ENCODE measurements around the gene TMPRSS2.

Gene TMPRSS2

DNA sequence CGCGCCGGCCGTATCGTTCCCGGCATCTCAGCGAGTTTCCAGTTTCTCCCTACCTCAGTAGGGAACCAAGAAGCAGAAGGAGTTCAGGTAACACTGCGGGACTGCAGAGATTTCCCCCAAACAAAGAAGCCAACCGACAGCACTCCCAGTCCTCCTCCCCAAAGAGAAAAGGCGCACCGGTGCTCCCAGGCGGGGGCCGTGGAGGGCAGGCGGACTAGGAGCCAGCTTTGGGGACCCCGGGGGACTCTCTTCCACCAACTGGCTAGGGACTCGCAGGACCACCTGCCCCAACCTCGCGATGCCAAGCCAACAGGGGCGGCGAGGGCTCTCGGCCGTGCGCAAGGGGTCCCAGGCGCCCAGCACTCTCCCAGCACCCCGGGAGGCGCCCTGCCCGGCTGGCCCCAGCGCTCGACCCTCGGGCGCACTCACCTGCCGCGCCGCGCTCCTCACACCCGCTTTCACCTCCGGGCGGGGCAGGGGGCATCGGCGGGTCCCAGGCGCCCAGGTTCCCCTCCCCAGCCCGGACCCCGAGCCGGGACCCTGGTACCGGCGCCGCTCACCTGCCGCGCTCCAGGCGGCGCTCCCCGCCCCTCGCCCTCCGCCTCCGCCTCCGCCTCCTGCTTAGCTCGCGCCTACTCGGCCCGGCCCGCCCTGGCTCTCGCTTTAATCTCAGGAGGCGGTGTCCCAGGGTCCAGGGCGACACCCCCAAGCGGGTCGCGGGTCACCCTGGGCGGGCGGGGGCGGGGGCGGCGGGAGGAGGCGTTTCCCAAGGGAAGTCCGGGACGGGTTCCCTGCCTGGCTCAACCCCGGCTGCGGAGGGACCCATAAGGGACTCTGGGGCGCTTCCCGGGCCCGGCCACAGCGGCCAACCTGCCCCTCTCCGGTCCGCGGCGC, at the start of gene TMPRSS2:
Gene TMPRSS2 (minus strand): TSS at position 638 of the 894 bp plus-strand sequence. CDS start 10,025 bp downstream, outside the sequence.
- no peak within 1 kb of the TSS for H3K4me3 ChIP-seq (ENCODE audit: low read depth, low read length)
- ChIA-PET POLR2A (no interaction called here), CTCF (no interaction called here)
- no peak for DNase-seq (ENCODE audit: low read depth, low spot score)
- TF ChIP-seq, protein P1, sequence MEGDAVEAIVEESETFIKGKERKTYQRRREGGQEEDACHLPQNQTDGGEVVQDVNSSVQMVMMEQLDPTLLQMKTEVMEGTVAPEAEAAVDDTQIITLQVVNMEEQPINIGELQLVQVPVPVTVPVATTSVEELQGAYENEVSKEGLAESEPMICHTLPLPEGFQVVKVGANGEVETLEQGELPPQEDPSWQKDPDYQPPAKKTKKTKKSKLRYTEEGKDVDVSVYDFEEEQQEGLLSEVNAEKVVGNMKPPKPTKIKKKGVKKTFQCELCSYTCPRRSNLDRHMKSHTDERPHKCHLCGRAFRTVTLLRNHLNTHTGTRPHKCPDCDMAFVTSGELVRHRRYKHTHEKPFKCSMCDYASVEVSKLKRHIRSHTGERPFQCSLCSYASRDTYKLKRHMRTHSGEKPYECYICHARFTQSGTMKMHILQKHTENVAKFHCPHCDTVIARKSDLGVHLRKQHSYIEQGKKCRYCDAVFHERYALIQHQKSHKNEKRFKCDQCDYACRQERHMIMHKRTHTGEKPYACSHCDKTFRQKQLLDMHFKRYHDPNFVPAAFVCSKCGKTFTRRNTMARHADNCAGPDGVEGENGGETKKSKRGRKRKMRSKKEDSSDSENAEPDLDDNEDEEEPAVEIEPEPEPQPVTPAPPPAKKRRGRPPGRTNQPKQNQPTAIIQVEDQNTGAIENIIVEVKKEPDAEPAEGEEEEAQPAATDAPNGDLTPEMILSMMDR (IDR thresholded peaks at IDR 0.05; ENCODE audit: insufficient read depth, low read length, missing control alignments), result no peak

DNA sequence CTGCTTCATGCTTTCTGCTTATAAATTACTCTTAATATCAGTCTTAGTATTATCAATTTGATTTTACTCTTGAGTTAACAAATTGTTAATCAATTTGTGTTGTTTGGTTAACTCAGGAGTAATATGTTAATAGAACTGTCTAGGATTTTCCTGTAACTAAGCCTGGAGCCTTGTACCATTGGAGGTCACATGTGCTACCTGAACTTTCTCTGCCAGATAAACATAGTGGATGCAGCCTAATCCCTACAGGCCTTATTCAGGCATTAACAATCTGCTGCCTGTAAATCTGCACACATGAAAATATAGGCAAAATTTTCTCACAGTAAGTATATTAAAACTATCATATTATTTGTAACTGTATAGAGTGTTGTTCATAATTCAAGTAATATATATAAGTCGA, 47.1 kb upstream of the TMPRSS2 start:
- TF ChIP-seq, protein P1 (IDR thresholded peaks at IDR 0.05; ENCODE audit: insufficient read depth, low read length, missing control alignments), result no peak
- ChIA-PET CTCF (no interaction called here), POLR2A (no interaction called here)
- DNase-seq (ENCODE audit: low read depth, low spot score), result no peak
- H3K4me3 ChIP-seq (ENCODE audit: low read depth, low read length), result no peak overlapping the region

DNA sequence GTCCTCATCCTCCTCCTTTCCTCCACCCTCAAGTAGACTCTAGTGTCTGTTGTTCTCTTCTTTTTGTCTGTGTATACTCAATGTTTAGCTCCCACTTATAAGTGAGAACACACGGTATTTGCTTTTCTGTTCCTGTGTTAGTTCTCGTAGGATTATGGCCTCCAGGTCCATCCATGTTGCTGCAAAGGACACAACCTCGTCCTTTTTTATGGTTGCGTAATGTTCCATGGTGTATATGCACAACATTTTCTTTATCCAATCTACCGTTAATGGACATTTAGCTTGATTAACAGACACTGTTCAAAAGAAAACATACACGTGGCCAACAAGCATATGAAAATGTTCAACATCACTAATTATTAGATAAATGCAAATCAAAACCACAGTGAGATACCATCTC, 44.3 kb upstream of the TMPRSS2 start:
- no peak for DNase-seq (ENCODE audit: low read depth, low spot score)
- ChIA-PET CTCF (no interaction called here), POLR2A (no interaction called here)
- H3K4me3 ChIP-seq (ENCODE audit: low read depth, low read length), result no peak overlapping the region
- TF ChIP-seq, protein P1 (IDR thresholded peaks at IDR 0.05; ENCODE audit: insufficient read depth, low read length, missing control alignments), result no peak

DNA sequence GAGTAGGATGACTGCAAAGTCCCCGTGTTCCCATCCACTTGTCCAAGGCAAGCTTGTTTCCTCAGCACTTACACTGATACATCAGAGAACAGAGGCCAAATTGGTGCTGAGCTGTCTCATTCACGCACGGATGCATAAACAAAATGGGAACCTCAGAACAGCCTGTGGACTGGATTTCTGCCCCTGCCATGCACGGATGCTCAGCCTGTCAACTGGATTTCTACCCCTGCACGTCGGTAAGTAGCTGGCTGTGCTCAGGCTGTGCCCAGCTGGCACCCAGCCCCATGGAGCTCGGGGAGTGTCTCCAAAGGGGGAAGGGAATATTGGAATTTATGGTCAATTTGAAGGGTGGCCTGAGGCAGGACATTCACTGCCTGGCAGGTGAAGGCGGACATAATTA, 40.8 kb upstream of the TMPRSS2 start:
- H3K4me3 ChIP-seq (ENCODE audit: low read depth, low read length), result no peak overlapping the region
- TF ChIP-seq, protein P1 (IDR thresholded peaks at IDR 0.05; ENCODE audit: insufficient read depth, low read length, missing control alignments), result no peak
- no peak for DNase-seq (ENCODE audit: low read depth, low spot score)
- ChIA-PET POLR2A (no interaction called here), CTCF (no interaction called here)

DNA sequence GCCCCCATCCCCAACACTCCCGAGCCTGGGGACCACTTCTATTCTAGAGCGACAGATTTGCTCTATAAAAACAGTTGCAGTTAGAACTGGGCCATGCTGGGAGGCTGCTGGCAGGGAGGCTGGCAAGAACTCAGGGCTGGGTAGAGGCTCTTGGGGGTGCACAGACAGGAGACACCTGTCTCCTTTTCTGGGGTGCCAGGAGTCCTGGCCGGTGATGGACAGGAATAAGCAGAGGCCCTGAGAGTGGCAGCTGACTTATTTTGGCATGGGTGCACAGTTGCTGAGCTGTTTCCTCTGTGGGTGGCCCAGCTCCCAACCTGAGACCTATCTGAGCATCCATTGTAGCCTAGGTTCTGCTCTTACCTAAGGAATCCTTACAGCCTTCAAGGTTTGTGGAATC, 39.2 kb upstream of the TMPRSS2 start:
- no peak overlapping the region for H3K4me3 ChIP-seq (ENCODE audit: low read depth, low read length)
- DNase-seq (ENCODE audit: low read depth, low spot score), result no peak
- TF ChIP-seq, protein P1 (IDR thresholded peaks at IDR 0.05; ENCODE audit: insufficient read depth, low read length, missing control alignments), result no peak
- ChIA-PET CTCF (no interaction called here), POLR2A (no interaction called here)

DNA sequence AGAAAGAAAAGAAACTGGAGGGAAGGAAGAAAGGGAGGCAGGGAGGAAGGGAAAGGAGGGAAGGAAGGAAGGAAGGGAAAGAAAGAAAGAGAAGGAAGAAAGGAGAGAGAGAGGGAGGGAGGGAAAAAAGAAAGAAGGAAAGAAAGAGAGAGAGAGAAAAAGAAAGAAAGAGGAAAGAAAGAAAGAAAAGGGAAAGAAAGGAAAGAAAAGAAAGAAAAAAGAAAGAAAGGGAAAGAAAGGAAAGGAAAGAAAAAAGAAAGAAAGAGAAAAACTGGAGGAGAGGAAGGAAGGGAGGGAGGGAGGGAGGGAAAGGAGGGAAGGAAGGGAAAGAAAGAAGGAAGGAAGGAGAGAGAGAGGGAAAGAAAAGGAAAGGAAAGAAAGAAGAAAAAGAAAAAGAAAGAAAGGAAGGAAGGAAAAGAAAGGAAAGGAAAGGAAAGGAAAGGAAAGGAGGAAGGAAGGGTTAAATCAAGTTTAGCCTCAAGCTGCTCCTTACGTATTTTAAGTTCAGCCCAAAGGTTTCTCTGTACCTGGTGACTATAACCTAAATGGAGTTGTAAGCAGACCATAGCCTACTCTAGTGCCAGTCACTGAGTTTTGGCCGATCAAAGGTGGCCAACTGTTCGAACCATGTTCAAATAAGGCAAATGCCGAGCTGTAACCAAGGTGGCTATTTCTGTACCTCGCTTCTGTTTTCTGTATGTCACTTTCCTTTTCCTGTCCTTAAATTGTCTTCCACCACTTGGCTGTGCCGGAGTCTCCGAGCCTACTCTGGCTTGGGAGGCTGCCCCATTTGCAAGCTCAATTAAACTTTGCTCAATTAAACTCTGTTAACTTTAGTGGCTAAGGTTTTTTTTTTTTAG, 37.8 kb upstream of the TMPRSS2 start:
- TF ChIP-seq, protein P1 (IDR thresholded peaks at IDR 0.05; ENCODE audit: insufficient read depth, low read length, missing control alignments), result no peak
- DNase-seq (ENCODE audit: low read depth, low spot score), result no peak
- ChIA-PET POLR2A (no interaction called here), CTCF (no interaction called here)
- no peak overlapping the region for H3K4me3 ChIP-seq (ENCODE audit: low read depth, low read length)

All from AG04449 (cell line).